Measurements from ENCODE around the gene CORO7. TPM values are rescaled to one million over a fixed set of nuclear protein-coding genes. Genes with fewer than 3 reads are reported as not detected.

The CORO7 gene
- total RNA-seq, 1 donor from 2014 or later, result 52.4 TPM

DNA sequence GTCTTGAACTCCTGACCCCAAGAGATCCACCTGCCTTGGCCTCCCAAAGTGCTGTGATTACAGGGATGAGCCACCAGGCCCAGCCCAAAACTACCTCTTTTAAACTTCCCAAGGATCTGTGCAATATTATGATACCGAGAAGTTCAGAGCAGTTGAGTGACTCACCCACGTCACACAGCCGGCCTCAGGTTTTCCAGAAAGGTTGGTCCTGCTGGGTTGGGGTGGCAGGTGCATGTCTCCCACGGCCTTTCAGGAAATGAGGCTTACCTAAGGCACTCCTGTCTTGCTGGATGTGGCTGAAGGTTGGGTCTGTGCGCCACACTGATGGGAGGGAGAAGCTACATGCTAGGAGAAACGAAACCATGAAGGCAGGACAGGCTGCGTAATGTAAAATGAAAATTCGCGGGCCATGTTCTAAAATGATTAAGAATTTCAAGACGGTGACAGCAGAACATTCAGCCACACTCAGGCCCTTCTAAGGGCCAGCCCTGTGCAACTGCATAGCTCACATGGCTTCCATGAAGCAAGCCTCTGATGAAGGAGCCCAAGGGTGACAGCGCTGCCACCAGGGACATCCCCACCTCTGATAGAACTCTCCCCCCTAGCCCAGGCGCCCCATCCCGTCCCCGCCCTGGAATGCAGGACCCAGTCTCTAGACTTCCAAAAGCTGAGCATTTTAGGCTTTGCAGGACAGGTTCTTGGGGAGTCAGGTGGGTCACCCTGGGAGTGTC is 107.1 kb downstream of the CORO7 start:
- ATAC-seq, result no peak
- Histone ChIP-seq H3K4me3 (no peak overlapping the region), H3K9me3 (no peaks in the 10 kb centered on the region), H3K4me1 (peaks cover 5% of the 10 kb centered on the region), H3K27ac (no peak overlapping the region), H3K36me3 (no peaks in the 10 kb centered on the region), H3K27me3 (no peaks in the 10 kb centered on the region)
- DNase-seq, result no peak
- no peak for TF ChIP-seq CTCF (IDR thresholded peaks at IDR 0.05)
- intact Hi-C loops (cut with DNase I), result no loop called here

- TF ChIP-seq CTCF (IDR thresholded peaks at IDR 0.05), result peak; percentile 29
- peaks cover 5% of the 10 kb centered on the region for H3K4me1 ChIP-seq
- peak overlapping the region; percentile 54 for H3K4me3 ChIP-seq
- intact Hi-C loops (cut with DNase I), result no loop called here
- peak overlapping the region; percentile 79 for H3K27ac ChIP-seq
- ATAC-seq (peak; percentile 96), DNase-seq (peak; percentile 99)
- no peaks in the 10 kb centered on the region for H3K36me3 ChIP-seq
- H3K27me3 ChIP-seq, result no peaks in the 10 kb centered on the region
- no peaks in the 10 kb centered on the region for H3K9me3 ChIP-seq
Observed at GRCh38 chr16:4307215-4308037, 109.0 kb downstream of the CORO7 start.

DNA sequence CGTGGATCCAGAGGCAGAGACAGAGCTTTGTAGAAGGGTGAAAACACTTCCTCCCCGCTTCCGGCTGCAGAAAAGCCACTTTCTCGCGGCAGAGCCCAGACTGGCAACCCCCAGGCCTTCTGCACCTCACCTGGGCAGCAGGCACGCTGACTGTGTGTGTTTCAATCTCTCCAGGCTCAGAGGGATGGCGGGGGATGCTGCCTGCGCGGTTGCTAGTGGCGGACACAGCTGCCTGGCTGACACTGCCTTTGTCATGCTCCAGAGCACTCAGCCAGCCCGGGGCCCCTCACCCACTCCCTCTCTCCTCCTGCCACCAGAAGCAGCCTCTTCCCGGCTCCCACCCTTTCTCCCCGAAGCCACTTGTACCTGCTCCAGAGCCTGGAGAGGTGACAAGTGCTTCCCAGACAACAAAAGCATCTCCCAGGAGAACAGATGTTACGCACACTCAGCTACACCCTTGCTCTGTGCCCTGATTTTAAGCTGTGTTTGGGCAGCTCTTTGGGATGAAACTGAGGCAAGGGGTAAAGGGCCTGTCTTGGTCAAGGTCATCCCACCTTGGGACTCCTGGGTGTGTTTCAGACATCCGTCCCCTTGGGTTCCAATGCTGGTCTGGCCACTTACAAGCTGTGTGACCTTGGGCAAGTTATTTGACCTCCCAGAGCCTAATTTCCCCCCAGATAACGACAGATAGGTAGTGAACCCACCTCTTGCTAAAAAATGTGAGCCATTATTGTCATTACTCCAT is 109.8 kb downstream of the CORO7 start:
- Histone ChIP-seq H3K9me3 (no peaks in the 10 kb centered on the region), H3K4me1 (peaks cover 5% of the 10 kb centered on the region), H3K27ac (peak overlapping the region; percentile 79), H3K4me3 (peak overlapping the region; percentile 54), H3K27me3 (no peaks in the 10 kb centered on the region), H3K36me3 (no peaks in the 10 kb centered on the region)
- no peak for TF ChIP-seq CTCF (IDR thresholded peaks at IDR 0.05)
- intact Hi-C loops (cut with DNase I), result no loop called here
- no peak for DNase-seq
- no peak for ATAC-seq

Other genes starting within 250 kb of the CORO7 start
- 0.64 TPM for gene SRL, start 174.5 kb downstream of the CORO7 start, total RNA-seq
- gene TFAP4, start 143.6 kb downstream of the CORO7 start, total RNA-seq, result 9.6 TPM
- gene GLIS2, start 100.5 kb downstream of the CORO7 start, total RNA-seq, result 34.1 TPM
- gene PAM16, start 65.3 kb downstream of the CORO7 start, total RNA-seq, result 41.2 TPM
- 20.3 TPM for gene VASN, start 44.7 kb downstream of the CORO7 start, total RNA-seq
- gene DNAJA3, start 9.3 kb upstream of the CORO7 start, total RNA-seq, result 36.1 TPM
- gene NMRAL1, start 58.0 kb upstream of the CORO7 start, total RNA-seq, result 39.0 TPM
- gene HMOX2, start 59.8 kb upstream of the CORO7 start, total RNA-seq, result 53.0 TPM
- 23.8 TPM for gene CDIP1, start 122.2 kb upstream of the CORO7 start, total RNA-seq
- gene C16orf96, start 139.7 kb upstream of the CORO7 start, total RNA-seq, result 0.32 TPM
- 35.5 TPM for gene UBALD1, start 198.3 kb upstream of the CORO7 start, total RNA-seq
- gene MGRN1, start 208.2 kb upstream of the CORO7 start, total RNA-seq, result 81.3 TPM